Esophagus muscularis mucosa (tissue), 3 donors: ENCODE measurements around the gene AKAP12.

Source experiments
- CTCF ChIP-seq, 3 experiments: fragments of 200-600 bp in 2 of 3; fragments of 450-650 bp in 1 of 3; sonication (generic) in 2 of 3; IDR thresholded peaks; one replicate each; pipeline ENCODE4 v1.5.1; 2017 to 2019; ENCODE audit warnings: antibody characterized with exemption in 3 of 3, mild to moderate bottlenecking in 2 of 3, moderate library complexity in 1 of 3
- POLR2A ChIP-seq: fragments of 450-650 bp; IDR thresholded peaks from one replicate; pipeline ENCODE4 v1.6.1; 2017; ENCODE audit warnings: antibody characterized with exemption, moderate library complexity, mild to moderate bottlenecking, low read depth
- POLR2AphosphoS5 ChIP-seq, 2 donors: sonication (generic); formaldehyde crosslinking; IDR thresholded peaks; one replicate each; pipeline ENCODE4 v1.6.1; 2017; ENCODE audit warnings: antibody characterized with exemption in 2 of 2

- TF ChIP-seq POLR2A, result no peak
- TF ChIP-seq CTCF (IDR thresholded peaks at IDR 0.05), result no peak
- no peak for TF ChIP-seq POLR2AphosphoS5 (IDR thresholded peaks at IDR 0.05)
Measured at GRCh38 chr6:151402228-151402627, 162.5 kb downstream of the AKAP12 start.
